HepG2 (cell line): ENCODE results near the gene LOC128125822.

Source experiments
- ATAC-seq: fragments of 200-7000 bp; cut with Tn5 transposase; 3 replicates; pipeline ENCODE4 v1.9.1; 2020; ENCODE audit warnings: mild to moderate bottlenecking, moderate library complexity
- BruUV-seq: library from RNA; stranded (reverse); fragments of 400-500 nt; replicated peaks from 2 replicates; lab custom pipeline; 2021; lab: Mats Ljungman, UMichigan
- CTCF ChIA-PET: fragments of 300-600 bp; formaldehyde crosslinking; extraction: SDS; loops from one replicate; lab custom pipeline; 2021; ENCODE audit warnings: low total read pairs, inconsistent platforms, low intra/inter-chr PET ratio; lab: Yijun Ruan, JAX
- POLR2A ChIA-PET: fragments of 350-600 bp; sonication (Branson Sonifier 250); formaldehyde crosslinking; loops from one replicate; lab custom pipeline; 2020; ENCODE audit warnings: antibody characterized with exemption, inconsistent platforms; lab: Yijun Ruan, JAX
- DNase-seq: peaks from one replicate; pipeline ENCODE4 v3.0.0-alpha.2; 2015; ENCODE audit warnings: low spot score
- FAIRE-seq: peaks from 3 replicates; lab custom pipeline; 2011; peaks lifted over from hg19 to GRCh38; lab: Jason Lieb, UNC
- H2AFZ ChIP-seq: one replicate; pipeline ENCODE4 v1.6.1; 2011; ENCODE audit warnings: low read length, inconsistent platforms
- H3K27ac ChIP-seq: fragments of 300-600 bp; 3 replicates; pipeline ENCODE4 v1.8.0; 2011; ENCODE audit warnings: mixed run types, mild to moderate bottlenecking, mixed read lengths, low read length, inconsistent platforms; ENCODE audit not compliant: insufficient read depth; ENCODE audit errors: extremely low read length
- H3K27me3 ChIP-seq, 2 experiments: fragments of 200-600 bp in 1 of 2; 2 replicates in 1 of 2; 3 replicates in 1 of 2; pipeline versions ENCODE4 v1.6.0 to v1.8.0; 2011; ENCODE audit warnings: low read length in 2 of 2, mild to moderate bottlenecking in 2 of 2, moderate library complexity in 2 of 2, inconsistent platforms in 1 of 2; ENCODE audit not compliant: insufficient read depth in 2 of 2, control insufficient read depth in 1 of 2
- H3K36me3 ChIP-seq, 2 experiments: fragments of 200-600 bp in 1 of 2; replicated peaks in 1 of 2; 2 replicates in 1 of 2; 3 replicates in 1 of 2; pipeline versions ENCODE4 v1.5.1 to v1.8.0; 2011; ENCODE audit warnings: low read length in 2 of 2, inconsistent platforms in 1 of 2; ENCODE audit not compliant: insufficient read depth in 2 of 2, control insufficient read depth in 1 of 2
- H3K4me1 ChIP-seq: 2 replicates; pipeline ENCODE4 v1.5.1; 2012; ENCODE audit warnings: low read length, inconsistent platforms; ENCODE audit not compliant: insufficient read depth
- H3K4me2 ChIP-seq: 2 replicates; pipeline ENCODE4 v1.6.0; 2011; ENCODE audit warnings: low read depth, low read length, inconsistent platforms
- H3K4me3 ChIP-seq, 3 experiments: fragments of 200-600 bp in 1 of 3; sonication (generic), shearing (Covaris generic) in 1 of 3; replicated peaks in 1 of 3; 2 replicates each; pipeline ENCODE4 v1.5.1; 2011 to 2016; ENCODE audit warnings: low read length in 3 of 3, inconsistent platforms in 2 of 3, low read depth in 2 of 3, mild to moderate bottlenecking in 2 of 3, control low read depth in 1 of 3, mixed read lengths in 1 of 3; ENCODE audit not compliant: insufficient read depth in 1 of 3
- H3K79me2 ChIP-seq: one replicate; pipeline ENCODE4 v1.6.1; 2011; ENCODE audit warnings: low read length, inconsistent platforms; ENCODE audit not compliant: insufficient read depth
- H3K9ac ChIP-seq: 2 replicates; pipeline ENCODE4 v1.6.0; 2011; ENCODE audit warnings: mild to moderate bottlenecking, low read depth, low read length, inconsistent platforms; ENCODE audit not compliant: insufficient read depth
- H3K9me3 ChIP-seq: 2 replicates; pipeline ENCODE4 v1.5.1; 2012; ENCODE audit warnings: mild to moderate bottlenecking, low read length
- H4K20me1 ChIP-seq: 2 replicates; pipeline ENCODE4 v1.6.0; 2011; ENCODE audit warnings: inconsistent platforms, mild to moderate bottlenecking, low read length, moderate library complexity; ENCODE audit not compliant: insufficient read depth
- AGO2 ChIP-seq: fragments of 200-400 bp; formaldehyde crosslinking; optimal IDR thresholded peaks from 2 replicates; pipeline ENCODE3; 2017; ENCODE audit warnings: mild to moderate bottlenecking, low read depth, low read length, moderate library complexity
- CREM ChIP-seq, 2 experiments: sonication (generic) in 1 of 2; formaldehyde crosslinking in 1 of 2; IDR thresholded peaks; 2 replicates each; pipeline versions ENCODE4 v1.4.0 to v1.6.1; 2016 to 2020; ENCODE audit warnings: antibody characterized with exemption in 1 of 2, mild to moderate bottlenecking in 1 of 2, missing genetic modification reagents in 1 of 2
- GLMP ChIP-seq: sonication (generic); formaldehyde crosslinking; IDR thresholded peaks from 2 replicates; pipeline ENCODE4 v1.9.0; 2021; ENCODE audit warnings: missing genetic modification reagents, mild to moderate bottlenecking, borderline replicate concordance
- HMG20A ChIP-seq: IDR thresholded peaks from 2 replicates; pipeline ENCODE4 v1.6.1; 2016; ENCODE audit warnings: borderline replicate concordance
- MIER3 ChIP-seq: IDR thresholded peaks from 2 replicates; pipeline ENCODE4 v1.6.1; 2016; ENCODE audit warnings: missing compliant biosample characterization, borderline replicate concordance
- MIXL1 ChIP-seq: IDR thresholded peaks from 2 replicates; pipeline ENCODE4 v1.6.1; 2016
- NFIC ChIP-seq: IDR thresholded peaks from 2 replicates; pipeline ENCODE4 v1.6.1; 2012; ENCODE audit warnings: mild to moderate bottlenecking, low read length, inconsistent platforms
- PAF1 ChIP-seq: IDR thresholded peaks from 2 replicates; pipeline ENCODE4 v1.6.1; 2016; ENCODE audit warnings: missing genetic modification reagents, missing compliant biosample characterization
- PHF5A ChIP-seq: IDR thresholded peaks from one replicate; pipeline ENCODE4 v1.6.1; 2018; ENCODE audit warnings: low read depth, missing genetic modification reagents; ENCODE audit not compliant: unreplicated experiment
- POLR2A ChIP-seq, 2 experiments: IDR thresholded peaks; 2 replicates each; pipeline ENCODE4 v1.6.1; 2011; ENCODE audit warnings: low read depth in 2 of 2, low read length in 2 of 2, mild to moderate bottlenecking in 1 of 2, moderate library complexity in 1 of 2; ENCODE audit not compliant: insufficient read depth in 1 of 2
- POLR2AphosphoS2 ChIP-seq: IDR thresholded peaks from 2 replicates; pipeline ENCODE4 v1.6.1; 2011; ENCODE audit warnings: low read depth, low read length, improper control_type of control experiment
- POLR2AphosphoS5 ChIP-seq: IDR thresholded peaks from 2 replicates; pipeline ENCODE4 v1.6.1; 2012; ENCODE audit warnings: low read depth, low read length
- POLR2G ChIP-seq: fragments of 200-400 bp; formaldehyde crosslinking; IDR thresholded peaks from 2 replicates; pipeline ENCODE4 v1.6.1; 2018; ENCODE audit warnings: mild to moderate bottlenecking, low read depth, low read length, moderate library complexity
- PTBP1 ChIP-seq: fragments of 200-400 bp; formaldehyde crosslinking; IDR thresholded peaks from 2 replicates; pipeline ENCODE4 v1.6.1; 2018; ENCODE audit warnings: low read length, low read depth; ENCODE audit not compliant: poor library complexity, severe bottlenecking
- RBM22 ChIP-seq: fragments of 200-400 bp; formaldehyde crosslinking; optimal IDR thresholded peaks from 2 replicates; pipeline ENCODE3; 2017; ENCODE audit warnings: mild to moderate bottlenecking, low read length, moderate library complexity
- SSRP1 ChIP-seq: IDR thresholded peaks from 2 replicates; pipeline ENCODE4 v1.6.1; 2016; ENCODE audit warnings: control low read depth
- ZNF335 ChIP-seq: sonication (generic); formaldehyde crosslinking; IDR thresholded peaks from 2 replicates; pipeline ENCODE4 v1.4.0; 2020; ENCODE audit warnings: missing genetic modification reagents
- ZNF383 ChIP-seq: sonication (generic); formaldehyde crosslinking; IDR thresholded peaks from 2 replicates; pipeline ENCODE4 v1.4.0; 2020; ENCODE audit warnings: missing genetic modification reagents, mild to moderate bottlenecking, borderline replicate concordance
- ZNF652 ChIP-seq: IDR thresholded peaks from 2 replicates; pipeline ENCODE4 v1.6.1; 2016; ENCODE audit warnings: low read depth, borderline replicate concordance
- ZNF839 ChIP-seq: sonication (generic); formaldehyde crosslinking; IDR thresholded peaks from 2 replicates; pipeline ENCODE4 v1.4.0; 2020; ENCODE audit warnings: missing genetic modification reagents, mild to moderate bottlenecking, borderline replicate concordance
- WGBS: methylation state at CpG from one replicate; pipeline ENCODE4 v1.1.6; 2017; ENCODE audit warnings: low lambda C conversion rate; 5-methylcytosine and 5-hydroxymethylcytosine counted together
- in situ Hi-C: cut with HindIII; loops from 2 replicates; pipeline ENCODE4 v1.10.0; 2017; ENCODE audit warnings: low pct_unique_long_range_greater_than_20kb; ENCODE audit not compliant: extremely low pct_ligation_motif_present
- intact Hi-C: fragments of 100-400 bp; cut with micrococcal nuclease; formaldehyde crosslinking; loops from one replicate; pipeline ENCODE4 v1.10.0; 2022; ENCODE audit not compliant: unreplicated experiment
- TF ChIP-seq, protein P1 (sequence below), 2 experiments: sonication (generic) in 1 of 2; formaldehyde crosslinking in 1 of 2; IDR thresholded peaks; 2 replicates each; pipeline versions ENCODE4 v1.5.1 to v1.6.1; 2011 to 2020; ENCODE audit warnings: borderline replicate concordance in 1 of 2, low read depth in 1 of 2, low read length in 1 of 2, mild to moderate bottlenecking in 1 of 2, missing genetic modification reagents in 1 of 2, moderate library complexity in 1 of 2

Gene LOC128125822

GRCh38 chr6:63584125-63584514 lies 11.8 kb downstream of the LOC128125822 start:
- Histone ChIP-seq H3K79me2 (no peaks in the 10 kb centered on the region), H3K27me3 (no peaks in the 10 kb centered on the region), H3K9ac (no peak overlapping the region), H4K20me1 (peaks cover 29% of the 10 kb centered on the region), H2AFZ (no peak overlapping the region), H3K36me3 (peaks cover 6 to 23% of the 10 kb centered on the region in 2 experiments), H3K27ac (no peak overlapping the region), H3K4me1 (peaks cover 9% of the 10 kb centered on the region), H3K4me2 (no peak overlapping the region)
- ChIA-PET POLR2A (interaction anchor here (1.1 to 3.1 kb wide), 9 partner anchors 11 to 232 kb away, joined by 3 to 12 read pairs (median 6); no protein-coding TSS in a partner anchor), CTCF (no interaction called here)
- ATAC-seq (peak; percentile 33), FAIRE-seq (no peak), DNase-seq (no peak)
- BruUV-seq = no TSS peak
- intact Hi-C loops (no loop called here), in situ Hi-C loops (no loop called here)
- 83% methylated on average over 4 of the region's 4 CpGs for WGBS
- TF ChIP-seq ZNF383 (CRISPR knock-in tag) (no peak), ZNF335 (0 out of 2 replicates have a peak, but pooled peaks have one; percentile 37), ZNF839 (no peak), PAF1 (CRISPR knock-in tag) (peak; percentile 90), ZNF652 (CRISPR knock-in tag) (peak; percentile 80), MIER3 (0 out of 2 replicates have a peak, but pooled peaks have one; percentile 30), AGO2 (peak; percentile 61), NFIC (0 out of 2 replicates have a peak, but pooled peaks have one; percentile 6), POLR2AphosphoS5 (peak; percentile 48), MIXL1 (CRISPR knock-in tag) (0 out of 2 replicates have a peak, but pooled peaks have one; percentile 21), POLR2G (peak; percentile 66), PHF5A (CRISPR knock-in tag) (peak; percentile 17), POLR2AphosphoS2 (peak; percentile 89; the same call in 1 of the 2 replicates), GLMP (CRISPR knock-in tag) (no peak), RBM22 (peak; percentile 95), CREM (IDR thresholded peaks at IDR 0.05) (no peak), CREM (CRISPR knock-in tag; IDR thresholded peaks at IDR 0.05) (no peak), POLR2A (IDR thresholded peaks at IDR 0.05; ENCODE audit: insufficient read depth in 1 of 2, low read depth in 2 of 2, low read length in 2 of 2) (peak in 1 of 2 experiments; percentile 65; a peak in 1 of 4 replicates), HMG20A (CRISPR knock-in tag) (0 out of 2 replicates have a peak, but pooled peaks have one; percentile 2), SSRP1 (CRISPR knock-in tag) (peak; percentile 25; the same call in 1 of the 2 replicates), PTBP1 (no peak)
- TF ChIP-seq, protein P1, sequence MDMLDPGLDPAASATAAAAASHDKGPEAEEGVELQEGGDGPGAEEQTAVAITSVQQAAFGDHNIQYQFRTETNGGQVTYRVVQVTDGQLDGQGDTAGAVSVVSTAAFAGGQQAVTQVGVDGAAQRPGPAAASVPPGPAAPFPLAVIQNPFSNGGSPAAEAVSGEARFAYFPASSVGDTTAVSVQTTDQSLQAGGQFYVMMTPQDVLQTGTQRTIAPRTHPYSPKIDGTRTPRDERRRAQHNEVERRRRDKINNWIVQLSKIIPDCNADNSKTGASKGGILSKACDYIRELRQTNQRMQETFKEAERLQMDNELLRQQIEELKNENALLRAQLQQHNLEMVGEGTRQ (IDR thresholded peaks at IDR 0.05; ENCODE audit: low read depth, low read length) = no peak
- TF ChIP-seq, protein P1 (CRISPR knock-in tag; IDR thresholded peaks at IDR 0.05; ENCODE audit: borderline replicate concordance) = no peak
- TF ChIP-seq, all 625 proteins: peak for 15
- H3K4me3 ChIP-seq = no peak overlapping the region
- H3K9me3 ChIP-seq = no peaks in the 10 kb centered on the region
